ENCODE data around the gene OR5W2.
"Not testable (repeated sequence)": the region's sequence is repeated elsewhere in the genome, so short reads cannot be mapped to it uniquely, and the experiment has no call there.

OR5W2 gene

DNA sequence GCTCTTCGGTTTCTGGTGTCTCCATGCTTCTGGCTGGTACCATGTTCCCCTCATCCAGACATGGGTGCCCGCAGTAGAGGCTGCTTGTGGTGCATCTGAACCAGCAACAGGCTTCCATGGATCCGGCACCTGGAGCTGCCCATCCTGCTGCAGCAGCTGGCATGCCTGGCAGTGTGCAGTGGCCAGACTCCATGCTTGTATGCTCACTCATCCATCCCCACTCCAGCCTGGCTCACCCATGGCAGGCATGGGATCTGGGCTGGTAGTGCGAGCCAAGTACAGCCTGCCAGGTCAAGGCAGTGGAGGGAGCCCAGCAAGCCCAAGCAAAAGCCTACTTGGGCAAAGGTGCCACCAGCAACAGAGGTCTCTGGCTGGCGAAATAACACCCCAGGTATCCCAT lies 6.2 kb upstream of the OR5W2 start:
- no peaks in the 10 kb centered on the region for H3K27me3 ChIP-seq
- no peak overlapping the region for H3K4me3 ChIP-seq (ENCODE audit: low read depth in 1 of 2, low read length in 1 of 2)
- no peaks in the 10 kb centered on the region for H3K36me3 ChIP-seq
- H3K9me3 ChIP-seq: no peaks in the 10 kb centered on the region
- TF ChIP-seq, protein P1, sequence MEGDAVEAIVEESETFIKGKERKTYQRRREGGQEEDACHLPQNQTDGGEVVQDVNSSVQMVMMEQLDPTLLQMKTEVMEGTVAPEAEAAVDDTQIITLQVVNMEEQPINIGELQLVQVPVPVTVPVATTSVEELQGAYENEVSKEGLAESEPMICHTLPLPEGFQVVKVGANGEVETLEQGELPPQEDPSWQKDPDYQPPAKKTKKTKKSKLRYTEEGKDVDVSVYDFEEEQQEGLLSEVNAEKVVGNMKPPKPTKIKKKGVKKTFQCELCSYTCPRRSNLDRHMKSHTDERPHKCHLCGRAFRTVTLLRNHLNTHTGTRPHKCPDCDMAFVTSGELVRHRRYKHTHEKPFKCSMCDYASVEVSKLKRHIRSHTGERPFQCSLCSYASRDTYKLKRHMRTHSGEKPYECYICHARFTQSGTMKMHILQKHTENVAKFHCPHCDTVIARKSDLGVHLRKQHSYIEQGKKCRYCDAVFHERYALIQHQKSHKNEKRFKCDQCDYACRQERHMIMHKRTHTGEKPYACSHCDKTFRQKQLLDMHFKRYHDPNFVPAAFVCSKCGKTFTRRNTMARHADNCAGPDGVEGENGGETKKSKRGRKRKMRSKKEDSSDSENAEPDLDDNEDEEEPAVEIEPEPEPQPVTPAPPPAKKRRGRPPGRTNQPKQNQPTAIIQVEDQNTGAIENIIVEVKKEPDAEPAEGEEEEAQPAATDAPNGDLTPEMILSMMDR (IDR thresholded peaks at IDR 0.05): no peak
- no peak overlapping the region for H3K27ac ChIP-seq
- H3K4me1 ChIP-seq (ENCODE audit: control insufficient read depth in 1 of 2, insufficient read depth in 1 of 2, low read depth in 1 of 2, low read length in 1 of 2): no peaks in the 10 kb centered on the region

DNA sequence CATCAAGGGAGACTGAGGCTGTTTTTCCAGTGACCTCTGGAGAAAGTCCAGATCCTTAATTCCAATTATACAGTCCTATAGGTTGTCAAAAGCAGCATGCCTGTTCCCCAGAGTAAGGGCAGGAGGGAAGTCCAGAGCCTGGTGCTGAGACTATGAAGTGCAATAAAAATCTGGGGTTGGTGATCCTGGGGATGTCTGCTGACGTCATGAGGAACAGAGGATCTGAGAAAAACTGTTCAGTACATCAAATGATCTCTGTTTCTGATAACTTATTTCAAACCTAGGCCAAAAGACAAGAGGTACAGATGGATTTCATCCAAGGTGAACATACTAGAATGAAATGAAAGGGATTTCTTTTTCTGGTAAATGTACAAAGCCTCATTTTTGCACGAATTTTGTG lies 12.1 kb downstream of the OR5W2 start:
- H3K4me1 ChIP-seq (ENCODE audit: control insufficient read depth in 1 of 2, insufficient read depth in 1 of 2, low read depth in 1 of 2, low read length in 1 of 2): no peaks in the 10 kb centered on the region
- H3K9me3 ChIP-seq: no peaks in the 10 kb centered on the region
- TF ChIP-seq, protein P1 (IDR thresholded peaks at IDR 0.05): no peak
- no peaks in the 10 kb centered on the region for H3K36me3 ChIP-seq
- H3K4me3 ChIP-seq (ENCODE audit: low read depth in 1 of 2, low read length in 1 of 2): no peak overlapping the region
- H3K27ac ChIP-seq: no peak overlapping the region
- no peaks in the 10 kb centered on the region for H3K27me3 ChIP-seq

DNA sequence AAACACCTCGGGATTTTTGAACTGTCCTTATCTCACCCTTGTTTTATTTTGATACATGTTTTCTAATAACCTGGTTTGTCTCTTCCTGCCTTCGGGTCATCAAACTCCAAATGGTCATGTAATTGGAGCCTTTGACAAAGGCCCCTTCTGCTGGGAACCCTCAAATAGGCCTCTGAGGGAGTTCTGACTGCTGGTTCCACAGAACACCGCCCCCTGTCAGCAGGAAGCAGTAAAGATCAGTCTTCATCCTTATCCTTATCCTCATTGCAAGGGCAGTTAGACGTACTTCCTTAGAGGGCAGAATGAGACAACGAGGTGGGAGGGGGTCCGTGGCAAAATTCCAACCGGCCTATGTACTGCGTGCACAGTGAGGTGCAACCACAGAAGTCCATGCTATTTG lies 19.2 kb downstream of the OR5W2 start:
- H3K27ac ChIP-seq: no peak overlapping the region
- H3K36me3 ChIP-seq: no peaks in the 10 kb centered on the region
- H3K27me3 ChIP-seq: no peaks in the 10 kb centered on the region
- no peak overlapping the region for H3K4me3 ChIP-seq (ENCODE audit: low read depth in 1 of 2, low read length in 1 of 2)
- H3K9me3 ChIP-seq: no peaks in the 10 kb centered on the region
- no peaks in the 10 kb centered on the region for H3K4me1 ChIP-seq (ENCODE audit: control insufficient read depth in 1 of 2, insufficient read depth in 1 of 2, low read depth in 1 of 2, low read length in 1 of 2)
- TF ChIP-seq, protein P1 (IDR thresholded peaks at IDR 0.05): no peak

DNA sequence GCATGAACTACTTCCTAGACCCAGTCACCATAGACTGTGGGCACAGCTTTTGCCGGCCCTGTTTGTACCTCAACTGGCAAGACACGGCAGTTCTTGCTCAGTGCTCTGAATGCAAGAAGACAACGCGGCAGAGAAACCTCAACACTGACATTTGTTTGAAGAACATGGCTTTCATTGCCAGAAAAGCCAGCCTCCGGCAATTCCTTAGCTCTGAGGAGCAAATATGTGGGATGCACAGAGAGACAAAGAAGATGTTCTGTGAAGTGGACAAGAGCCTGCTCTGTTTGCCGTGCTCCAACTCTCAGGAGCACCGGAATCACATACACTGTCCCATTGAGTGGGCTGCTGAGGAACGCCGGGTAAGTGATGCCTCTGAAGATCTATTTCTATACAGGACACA lies 28.9 kb downstream of the OR5W2 start:
- H3K4me1 ChIP-seq (ENCODE audit: control insufficient read depth in 1 of 2, insufficient read depth in 1 of 2, low read depth in 1 of 2, low read length in 1 of 2); H3K27me3 ChIP-seq; H3K4me3 ChIP-seq (ENCODE audit: low read depth in 1 of 2, low read length in 1 of 2); H3K27ac ChIP-seq; H3K9me3 ChIP-seq; H3K36me3 ChIP-seq: not testable (repeated sequence)

DNA sequence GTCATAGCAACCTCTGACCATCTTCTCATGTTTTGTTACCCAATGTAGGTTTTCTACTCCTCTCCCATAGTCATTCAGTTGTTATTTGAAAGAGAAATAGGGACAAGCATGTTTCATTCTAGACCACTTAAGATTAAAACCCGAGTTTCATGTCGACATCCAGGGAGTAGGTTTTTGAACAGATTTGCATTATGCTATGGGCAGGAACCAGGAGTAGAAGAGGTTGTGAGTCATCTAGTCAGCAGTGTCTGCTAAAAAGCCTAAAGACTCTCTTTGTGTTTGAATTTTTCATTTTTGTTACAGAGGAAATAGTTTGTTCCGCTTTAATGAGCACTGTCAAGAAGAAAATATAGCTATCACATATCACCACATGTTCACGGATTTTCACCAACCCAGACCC lies 29.4 kb downstream of the OR5W2 start:
- H3K27ac ChIP-seq; H3K36me3 ChIP-seq; H3K4me3 ChIP-seq (ENCODE audit: low read depth in 1 of 2, low read length in 1 of 2); H3K9me3 ChIP-seq; H3K27me3 ChIP-seq; H3K4me1 ChIP-seq (ENCODE audit: control insufficient read depth in 1 of 2, insufficient read depth in 1 of 2, low read depth in 1 of 2, low read length in 1 of 2): not testable (repeated sequence)

DNA sequence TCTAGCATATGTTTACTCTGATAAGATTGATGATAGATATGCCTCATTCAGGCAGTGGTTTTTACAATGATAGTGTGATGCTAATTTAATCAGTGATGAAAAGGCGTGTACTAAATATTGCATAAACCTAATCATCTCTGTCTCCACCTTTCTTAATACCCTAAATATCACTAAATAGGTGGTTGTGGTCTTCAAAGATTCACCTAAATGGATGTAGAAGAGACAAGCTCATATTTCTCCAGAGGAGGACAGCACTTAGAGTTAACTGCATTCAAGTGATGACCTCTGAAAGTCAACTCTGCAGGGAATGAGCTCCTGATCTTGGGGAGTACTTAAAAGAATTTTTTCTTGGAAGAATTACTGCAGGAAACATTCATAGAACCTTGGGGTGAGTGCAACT lies 31.4 kb downstream of the OR5W2 start, which contains the start of gene TRIM51:
TSS of gene TRIM51 (plus strand) at position 301 of the 400 bp plus-strand sequence. CDS start 2,132 bp downstream, outside the sequence.
- not testable (repeated sequence) for H3K36me3 ChIP-seq; H3K4me1 ChIP-seq (ENCODE audit: control insufficient read depth in 1 of 2, insufficient read depth in 1 of 2, low read depth in 1 of 2, low read length in 1 of 2); H3K27ac ChIP-seq; H3K9me3 ChIP-seq; H3K4me3 ChIP-seq (ENCODE audit: low read depth in 1 of 2, low read length in 1 of 2); H3K27me3 ChIP-seq

DNA sequence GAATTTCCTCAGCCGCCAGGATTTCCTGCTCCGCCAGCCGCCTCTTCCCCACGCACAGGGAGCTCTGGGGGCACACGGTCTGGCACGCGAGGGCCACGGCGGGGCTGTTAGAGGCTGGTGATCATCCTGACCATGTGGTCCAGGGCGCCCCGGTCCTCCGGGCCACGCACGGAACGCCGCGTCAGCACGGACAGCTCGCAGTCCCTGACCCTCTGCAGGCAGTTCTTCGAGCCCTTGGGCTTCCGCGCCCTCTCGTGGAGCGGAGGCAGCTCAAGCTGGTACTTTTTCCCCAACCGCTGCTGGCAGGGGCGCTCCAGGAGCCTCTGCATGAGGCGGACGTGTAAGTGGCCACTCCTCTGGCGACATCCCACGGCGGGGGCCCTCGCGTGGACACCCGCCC lies 41.2 kb downstream of the OR5W2 start:
- not testable (repeated sequence) for H3K4me3 ChIP-seq (ENCODE audit: low read depth in 1 of 2, low read length in 1 of 2); H3K36me3 ChIP-seq; H3K27me3 ChIP-seq; H3K9me3 ChIP-seq; H3K27ac ChIP-seq; H3K4me1 ChIP-seq (ENCODE audit: control insufficient read depth in 1 of 2, insufficient read depth in 1 of 2, low read depth in 1 of 2, low read length in 1 of 2)

DNA sequence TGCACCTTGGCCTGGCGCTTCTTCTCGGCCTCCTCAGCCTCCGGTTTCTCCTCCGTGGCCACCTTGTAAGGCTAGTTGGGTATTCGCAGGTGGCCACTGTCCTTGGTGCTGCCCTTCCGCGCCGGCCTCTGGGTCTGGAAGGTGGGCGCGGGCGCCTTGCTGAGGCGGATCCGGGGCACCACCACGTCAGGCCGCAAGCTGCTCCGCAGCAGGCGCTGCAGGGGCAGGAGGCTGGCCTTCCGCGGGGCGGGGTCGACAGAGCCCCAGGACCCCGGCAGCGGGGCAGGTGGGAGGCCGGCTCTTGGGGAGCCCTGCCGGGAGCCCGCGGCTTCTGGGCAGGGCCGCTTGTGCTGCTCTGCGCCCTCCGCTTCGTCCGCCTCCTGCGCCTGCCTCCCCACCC lies 41.7 kb downstream of the OR5W2 start:
- H3K27me3 ChIP-seq; H3K27ac ChIP-seq; H3K36me3 ChIP-seq; H3K4me1 ChIP-seq (ENCODE audit: control insufficient read depth in 1 of 2, insufficient read depth in 1 of 2, low read depth in 1 of 2, low read length in 1 of 2); H3K9me3 ChIP-seq; H3K4me3 ChIP-seq (ENCODE audit: low read depth in 1 of 2, low read length in 1 of 2): not testable (repeated sequence)

DNA sequence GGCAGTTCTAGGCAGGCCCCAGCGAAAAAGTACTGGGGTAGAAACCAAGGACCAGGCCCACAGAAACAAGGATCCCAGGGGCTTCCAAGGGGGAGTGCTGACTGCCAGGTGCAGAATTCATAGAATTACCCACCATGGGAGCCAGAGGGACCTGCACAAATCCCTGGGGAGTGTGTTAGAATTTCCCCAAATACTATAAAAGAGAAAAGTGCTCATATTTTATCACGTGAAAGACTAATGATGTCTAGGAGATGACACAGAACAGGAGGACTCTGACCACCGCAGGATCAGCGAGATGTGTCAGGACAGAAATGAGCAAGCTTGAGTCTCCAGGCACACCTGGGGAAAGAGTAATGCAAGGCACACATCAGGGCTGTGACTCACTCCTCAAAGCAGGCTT lies 47.0 kb downstream of the OR5W2 start:
- not testable (repeated sequence) for H3K36me3 ChIP-seq; H3K4me3 ChIP-seq (ENCODE audit: low read depth in 1 of 2, low read length in 1 of 2); H3K4me1 ChIP-seq (ENCODE audit: control insufficient read depth in 1 of 2, insufficient read depth in 1 of 2, low read depth in 1 of 2, low read length in 1 of 2); H3K27me3 ChIP-seq; H3K27ac ChIP-seq; H3K9me3 ChIP-seq

Data from neutrophil (primary cell).